CD14-positive monocyte (primary cell): ENCODE data around the gene AATK. TPM values are rescaled to one million over a fixed set of nuclear protein-coding genes. Genes with fewer than 3 reads are reported as not detected.
A peak's percentile ranks its signal among the peaks of the same experiment; 100 is the strongest.

ENCODE experiments used
- DNase-seq, 3 donors: peaks; one replicate each; pipeline ENCODE4 v3.0.0-alpha.2; 2011 to 2022
- H2AFZ ChIP-seq: 2 replicates; pipeline ENCODE4 v1.6.0; 2012; ENCODE audit warnings: mild to moderate bottlenecking, low read depth, low read length, inconsistent platforms; ENCODE audit not compliant: insufficient read depth, poor library complexity, severe bottlenecking
- H3K27ac ChIP-seq, 2 donors: 1 replicate in 1 of 2; 2 replicates in 1 of 2; pipeline ENCODE4 v1.5.1; 2012 to 2013; ENCODE audit warnings: low read length in 2 of 2, control low read depth in 1 of 2, inconsistent platforms in 1 of 2, low read depth in 1 of 2, mild to moderate bottlenecking in 1 of 2
- H3K27me3 ChIP-seq, 2 donors: one replicate each; pipeline versions ENCODE4 v1.6.0 to v1.6.1; 2011 to 2013; ENCODE audit warnings: low read length in 2 of 2; ENCODE audit not compliant: control insufficient read depth in 2 of 2, insufficient read depth in 2 of 2
- H3K36me3 ChIP-seq, 2 donors: replicated peaks in 1 of 2; 1 replicate in 1 of 2; 2 replicates in 1 of 2; pipeline versions ENCODE4 v1.5.1 to v1.6.1; 2012 to 2013; ENCODE audit warnings: low read length in 2 of 2, control low read depth in 1 of 2, inconsistent platforms in 1 of 2, mild to moderate bottlenecking in 1 of 2; ENCODE audit not compliant: insufficient read depth in 2 of 2, control insufficient read depth in 1 of 2
- H3K4me1 ChIP-seq, 2 donors: 1 replicate in 1 of 2; 2 replicates in 1 of 2; pipeline versions ENCODE4 v1.5.1 to v1.6.1; 2012 to 2013; ENCODE audit warnings: low read length in 2 of 2, control low read depth in 1 of 2, inconsistent platforms in 1 of 2, mild to moderate bottlenecking in 1 of 2, moderate library complexity in 1 of 2; ENCODE audit not compliant: insufficient read depth in 2 of 2, control insufficient read depth in 1 of 2
- H3K4me2 ChIP-seq: replicated peaks from 2 replicates; pipeline ENCODE3; 2012; ENCODE audit warnings: low read length, moderate library complexity, mild to moderate bottlenecking; ENCODE audit not compliant: poor library complexity, severe bottlenecking; ENCODE audit errors: extremely low read depth
- H3K4me3 ChIP-seq, 3 experiments: fragments of 200-600 bp in 1 of 3; sonication (generic) in 1 of 3; replicated peaks in 1 of 3; 1 replicate in 2 of 3; 2 replicates in 1 of 3; pipeline ENCODE4 v1.5.1; 2011 to 2013; ENCODE audit warnings: low read length in 3 of 3, mild to moderate bottlenecking in 3 of 3, control low read depth in 2 of 3, low read depth in 2 of 3, inconsistent platforms in 1 of 3, moderate library complexity in 1 of 3
- H3K79me2 ChIP-seq: 2 replicates; pipeline ENCODE4 v1.6.0; 2012; ENCODE audit warnings: mild to moderate bottlenecking, control low read depth, inconsistent platforms, low read length, moderate library complexity; ENCODE audit not compliant: insufficient read depth
- H3K9ac ChIP-seq: 2 replicates; pipeline ENCODE4 v1.6.0; 2017; ENCODE audit warnings: low read length, mild to moderate bottlenecking; ENCODE audit not compliant: insufficient read depth, poor library complexity, severe bottlenecking
- H3K9me3 ChIP-seq, 2 donors: replicated peaks in 1 of 2; 1 replicate in 1 of 2; 2 replicates in 1 of 2; pipeline versions ENCODE4 v1.5.1 to v1.6.1; 2012 to 2013; ENCODE audit warnings: low read length in 2 of 2, control low read depth in 1 of 2; ENCODE audit not compliant: control insufficient read depth in 1 of 2, insufficient read depth in 1 of 2
- H4K20me1 ChIP-seq: 2 replicates; pipeline ENCODE4 v1.6.0; 2012; ENCODE audit warnings: mild to moderate bottlenecking, low read length, control low read depth, moderate library complexity; ENCODE audit not compliant: insufficient read depth
- H3K27ac Mint-ChIP-seq, 7 donors: one replicate each; pipeline ENCODE4 v1.8.0; 2020; ENCODE audit warnings: mild to moderate bottlenecking in 7 of 7, mixed read lengths in 7 of 7, moderate library complexity in 6 of 7, inconsistent platforms in 2 of 7
- H3K27me3 Mint-ChIP-seq, 3 donors: one replicate each; pipeline ENCODE4 v1.8.0; 2021 to 2022; ENCODE audit warnings: low read depth in 3 of 3, mild to moderate bottlenecking in 3 of 3, mixed read lengths in 3 of 3, moderate library complexity in 3 of 3, inconsistent platforms in 1 of 3
- H3K36me3 Mint-ChIP-seq, 2 donors: one replicate each; pipeline ENCODE4 v1.8.0; 2020; ENCODE audit warnings: mixed read lengths in 2 of 2, inconsistent platforms in 1 of 2, mild to moderate bottlenecking in 1 of 2
- H3K4me1 Mint-ChIP-seq: one replicate; pipeline ENCODE4 v1.8.0; 2020; ENCODE audit warnings: mild to moderate bottlenecking, mixed read lengths
- H3K4me3 Mint-ChIP-seq, 2 donors: one replicate each; pipeline ENCODE4 v1.8.0; 2020; ENCODE audit warnings: mild to moderate bottlenecking in 2 of 2, mixed read lengths in 2 of 2, moderate library complexity in 1 of 2
- H3K9me3 Mint-ChIP-seq, 7 donors: one replicate each; pipeline ENCODE4 v1.8.0; 2020 to 2022; ENCODE audit warnings: mixed read lengths in 7 of 7, mild to moderate bottlenecking in 6 of 7, moderate library complexity in 6 of 7, inconsistent platforms in 2 of 7
- WGBS: methylation state at CpG from one replicate; pipeline ENCODE4 v1.1.5; 2013; ENCODE audit warnings: missing lambda C conversion rate; ENCODE audit not compliant: insufficient coverage; 5-methylcytosine and 5-hydroxymethylcytosine counted together
- intact Hi-C, 2 donors: fragments of 100-400 bp; cut with micrococcal nuclease; formaldehyde crosslinking; loops; one replicate each; pipeline versions ENCODE4 v1.15.0 to v1.15.1; 2023
- polyA plus RNA-seq, 3 donors: library from polyadenylated mRNA; depleted of rRNA in 1 of 3; unstranded in 2 of 3; stranded (reverse) in 1 of 3; fragments of 300-500 nt in 2 of 3; fragments of >200 nt in 1 of 3; fragmentation: Illumina TruSeq in 2 of 3; gene quantifications; 1 replicate in 2 of 3; 2 replicates in 1 of 3; pipeline ENCODE4 v1.2.3, GENCODE V29; 2012 to 2021
- TF ChIP-seq, protein P1 (sequence below): fragments of 200-600 bp; IDR thresholded peaks from one replicate; pipeline ENCODE4 v1.8.0; 2022; ENCODE audit warnings: antibody characterized with exemption, mild to moderate bottlenecking

Gene AATK
- polyA plus RNA-seq, 3 donors: 0.93 to 15.3 (median 2.0) TPM

DNA sequence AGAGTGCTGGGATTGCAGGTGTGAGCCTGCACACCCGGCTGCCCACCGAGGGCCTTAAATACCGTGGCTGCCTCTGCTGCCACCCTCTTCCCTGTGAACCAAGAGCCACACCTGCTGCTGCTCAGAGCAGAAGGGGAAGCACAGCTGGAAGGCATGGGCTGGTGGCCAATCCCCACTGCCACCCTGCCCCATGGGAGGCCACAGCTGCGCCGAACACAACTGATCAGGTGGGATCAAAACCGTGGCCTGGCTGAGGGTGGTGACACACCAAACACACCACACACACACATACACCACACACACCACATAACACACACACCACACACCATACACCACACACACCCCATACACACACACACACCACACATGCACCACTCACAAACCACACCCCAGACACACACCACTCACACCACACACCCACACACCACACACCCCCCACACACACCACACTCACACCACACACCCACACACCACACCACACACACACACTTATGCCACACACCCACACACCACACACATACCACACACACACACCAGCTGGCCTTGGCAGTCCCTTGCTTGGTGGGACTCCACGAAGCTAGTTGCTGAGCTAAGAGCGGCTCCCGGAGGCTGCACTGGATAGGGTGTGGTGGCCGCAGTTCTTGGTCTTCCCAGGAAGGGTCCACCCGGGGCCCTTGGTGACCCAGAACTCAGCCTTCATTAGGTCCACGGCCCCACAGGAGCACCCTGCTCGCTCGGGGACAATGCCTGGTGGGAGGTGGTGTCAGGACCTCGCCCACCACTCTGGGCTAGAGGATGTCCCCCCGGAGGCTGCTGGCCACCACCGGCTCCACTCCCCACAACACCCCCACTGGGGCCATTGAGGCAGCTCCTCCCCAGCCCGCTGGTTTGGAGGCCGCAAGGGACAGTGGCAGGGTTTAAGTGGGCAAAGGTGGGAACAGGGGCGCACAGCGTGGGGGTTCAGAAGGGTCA, 41.9 kb upstream of the AATK start:
- Histone ChIP-seq H4K20me1 (no peaks in the 10 kb centered on the region), H3K9ac (no peak overlapping the region), H3K27ac (no peak overlapping the region), H2AFZ (no peak overlapping the region), H3K9me3 (no peaks in the 10 kb centered on the region), H3K36me3 (no peaks in the 10 kb centered on the region), H3K4me2 (no peak overlapping the region), H3K27me3 (no peaks in the 10 kb centered on the region), H3K4me1 (peaks cover 0 to 2% of the 10 kb centered on the region in 2 donors), H3K79me2 (no peaks in the 10 kb centered on the region), H3K4me3 (no peak overlapping the region)
- DNase-seq: no peak
- Mint-ChIP-seq H3K9me3 (peaks cover 0 to 2% (median 0%) of the 10 kb centered on the region in 7 donors), H3K27ac (peak overlapping the region in 2 of 7 donors; percentile 33 to 53), H3K27me3 (peaks cover 0 to 5% (median 2%) of the 10 kb centered on the region in 3 donors), H3K4me1 (peaks cover 7% of the 10 kb centered on the region), H3K36me3 (peaks cover 21% of the 10 kb centered on the region in 2 donors), H3K4me3 (no peak overlapping the region)
- 65% methylated on average over 11 of the region's 21 CpGs for WGBS
- TF ChIP-seq, protein P1, sequence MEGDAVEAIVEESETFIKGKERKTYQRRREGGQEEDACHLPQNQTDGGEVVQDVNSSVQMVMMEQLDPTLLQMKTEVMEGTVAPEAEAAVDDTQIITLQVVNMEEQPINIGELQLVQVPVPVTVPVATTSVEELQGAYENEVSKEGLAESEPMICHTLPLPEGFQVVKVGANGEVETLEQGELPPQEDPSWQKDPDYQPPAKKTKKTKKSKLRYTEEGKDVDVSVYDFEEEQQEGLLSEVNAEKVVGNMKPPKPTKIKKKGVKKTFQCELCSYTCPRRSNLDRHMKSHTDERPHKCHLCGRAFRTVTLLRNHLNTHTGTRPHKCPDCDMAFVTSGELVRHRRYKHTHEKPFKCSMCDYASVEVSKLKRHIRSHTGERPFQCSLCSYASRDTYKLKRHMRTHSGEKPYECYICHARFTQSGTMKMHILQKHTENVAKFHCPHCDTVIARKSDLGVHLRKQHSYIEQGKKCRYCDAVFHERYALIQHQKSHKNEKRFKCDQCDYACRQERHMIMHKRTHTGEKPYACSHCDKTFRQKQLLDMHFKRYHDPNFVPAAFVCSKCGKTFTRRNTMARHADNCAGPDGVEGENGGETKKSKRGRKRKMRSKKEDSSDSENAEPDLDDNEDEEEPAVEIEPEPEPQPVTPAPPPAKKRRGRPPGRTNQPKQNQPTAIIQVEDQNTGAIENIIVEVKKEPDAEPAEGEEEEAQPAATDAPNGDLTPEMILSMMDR: no peak
- intact Hi-C loops: no loop called here

DNA sequence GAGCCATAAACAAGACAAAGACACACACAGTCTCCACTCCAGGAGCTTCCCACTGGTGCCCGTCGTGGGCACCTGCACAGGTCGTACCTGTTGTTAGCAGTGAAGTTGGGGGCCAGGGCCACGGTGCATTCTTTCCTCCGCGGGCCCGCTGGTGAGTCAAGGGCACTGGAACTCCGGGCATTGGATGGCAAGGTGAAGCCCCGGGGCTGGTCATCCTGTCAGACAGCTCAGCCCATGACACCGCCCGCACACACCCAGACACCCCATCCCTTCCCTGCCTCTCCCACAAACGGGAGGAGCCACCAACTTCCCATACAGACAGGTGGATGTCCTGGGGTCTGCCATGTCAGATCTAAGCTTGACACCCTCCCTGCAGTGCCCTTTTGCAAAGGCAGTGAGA, 40.6 kb upstream of the AATK start:
- Mint-ChIP-seq H3K27me3 (peaks cover 0 to 5% (median 2%) of the 10 kb centered on the region in 3 donors), H3K27ac (no peak overlapping the region), H3K9me3 (peaks cover 0 to 2% (median 0%) of the 10 kb centered on the region in 7 donors), H3K4me1 (peaks cover 7% of the 10 kb centered on the region), H3K4me3 (no peak overlapping the region), H3K36me3 (peaks cover 20 to 25% of the 10 kb centered on the region in 2 donors)
- Histone ChIP-seq H3K4me2 (no peak overlapping the region), H3K36me3 (no peaks in the 10 kb centered on the region), H3K4me3 (no peak overlapping the region), H3K9me3 (no peaks in the 10 kb centered on the region), H4K20me1 (no peaks in the 10 kb centered on the region), H2AFZ (no peak overlapping the region), H3K27me3 (no peaks in the 10 kb centered on the region), H3K79me2 (no peaks in the 10 kb centered on the region), H3K9ac (no peak overlapping the region), H3K27ac (no peak overlapping the region), H3K4me1 (peaks cover 0 to 2% of the 10 kb centered on the region in 2 donors)
- intact Hi-C loops: no loop called here
- WGBS: 96% methylated on average over 12 of the region's 12 CpGs
- TF ChIP-seq, protein P1: no peak
- DNase-seq: no peak
